BJ (cell line): Measurements from ENCODE around the gene RNLS. TPM values are rescaled to one million over a fixed set of nuclear protein-coding genes. Genes with fewer than 3 reads are reported as not detected.
"Not testable (repeated sequence)": the region's sequence is repeated elsewhere in the genome, so short reads cannot be mapped to it uniquely, and the experiment has no call there.

Experiments used
- CTCF ChIA-PET: fragments of 350-600 bp; formaldehyde crosslinking; extraction: SDS; loops from one replicate; lab custom pipeline; 2021; ENCODE audit warnings: antibody characterized with exemption, inconsistent platforms; lab: Yijun Ruan, JAX
- POLR2A ChIA-PET: fragments of 300-600 bp; sonication (Branson Sonifier 250); formaldehyde crosslinking; extraction: SDS; loops from one replicate; lab custom pipeline; 2021; ENCODE audit warnings: antibody characterized with exemption; lab: Charles Lee
- DNase-seq: peaks from one replicate; pipeline ENCODE4 v3.0.0-alpha.2; 2011; ENCODE audit warnings: low read depth
- H3K27me3 ChIP-seq: 2 replicates; pipeline ENCODE4 v1.6.0; 2011; ENCODE audit warnings: low read length; ENCODE audit not compliant: control insufficient read depth, insufficient read depth
- H3K36me3 ChIP-seq: 2 replicates; pipeline ENCODE4 v1.5.1; 2011; ENCODE audit warnings: low read length; ENCODE audit not compliant: control insufficient read depth, insufficient read depth
- H3K4me3 ChIP-seq: 2 replicates; pipeline ENCODE4 v1.5.1; 2011; ENCODE audit warnings: low read depth, mild to moderate bottlenecking, control low read depth, low read length
- CTCF ChIP-seq: IDR thresholded peaks from 2 replicates; pipeline ENCODE4 v1.5.1; 2011; ENCODE audit warnings: low read depth, mild to moderate bottlenecking, control low read depth, inconsistent platforms, low read length, moderate library complexity; ENCODE audit not compliant: insufficient read depth
- polyA plus RNA-seq: library from polyadenylated mRNA; depleted of rRNA; stranded (reverse); fragments of >200 nt; gene quantifications from 2 replicates; pipeline ENCODE4 v1.2.3, GENCODE V29; 2011

Gene RNLS
- polyA plus RNA-seq, 1 experiment, result 11.8 TPM

DNA sequence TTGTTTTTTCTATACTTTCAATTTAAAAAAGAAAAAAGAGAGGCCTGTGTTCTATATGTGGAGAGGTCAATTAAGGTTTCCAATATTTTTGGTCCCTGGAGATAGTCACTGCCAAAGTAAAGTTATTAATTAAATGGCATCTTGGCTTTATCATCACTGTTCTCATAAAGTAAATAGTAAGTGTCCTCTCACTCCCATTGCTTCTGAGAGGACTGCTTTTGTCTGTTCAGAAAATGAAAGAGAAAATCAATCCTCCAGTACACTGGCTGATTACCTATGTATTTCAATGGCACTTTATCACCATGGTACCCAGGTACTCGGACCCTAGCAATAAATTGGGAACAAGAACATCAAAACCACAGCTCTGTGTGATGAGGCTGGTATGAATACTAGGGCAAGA is 94.0 kb downstream of the RNLS start:
- DNase-seq, result no peak
- H3K4me3 ChIP-seq, result no peak overlapping the region
- H3K36me3 ChIP-seq, result no peaks in the 10 kb centered on the region
- no peaks in the 10 kb centered on the region for H3K27me3 ChIP-seq
- POLR2A ChIA-PET, result no interaction called here
- no peak for TF ChIP-seq CTCF
- CTCF ChIA-PET, result no interaction called here

DNA sequence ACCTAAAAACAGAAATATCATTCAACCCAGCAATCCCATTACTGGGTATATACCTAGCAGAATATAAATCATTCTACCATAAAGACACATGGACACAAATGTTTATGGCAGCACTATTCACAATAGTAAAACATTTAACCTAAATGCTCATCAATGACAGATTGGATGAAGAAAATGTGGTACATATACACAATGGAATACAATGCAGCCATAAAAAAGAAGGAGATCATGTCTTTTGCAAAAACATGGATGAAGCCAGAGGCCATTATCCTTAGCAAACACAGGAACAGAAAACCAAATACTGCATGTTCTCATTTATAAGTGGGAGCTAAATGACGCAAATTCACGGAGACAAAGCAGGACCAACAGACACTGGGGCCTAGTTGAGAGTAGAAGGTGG is 96.3 kb downstream of the RNLS start:
- DNase-seq, H3K4me3 ChIP-seq, H3K27me3 ChIP-seq, H3K36me3 ChIP-seq, CTCF ChIA-PET, POLR2A ChIA-PET: not testable (repeated sequence)

DNA sequence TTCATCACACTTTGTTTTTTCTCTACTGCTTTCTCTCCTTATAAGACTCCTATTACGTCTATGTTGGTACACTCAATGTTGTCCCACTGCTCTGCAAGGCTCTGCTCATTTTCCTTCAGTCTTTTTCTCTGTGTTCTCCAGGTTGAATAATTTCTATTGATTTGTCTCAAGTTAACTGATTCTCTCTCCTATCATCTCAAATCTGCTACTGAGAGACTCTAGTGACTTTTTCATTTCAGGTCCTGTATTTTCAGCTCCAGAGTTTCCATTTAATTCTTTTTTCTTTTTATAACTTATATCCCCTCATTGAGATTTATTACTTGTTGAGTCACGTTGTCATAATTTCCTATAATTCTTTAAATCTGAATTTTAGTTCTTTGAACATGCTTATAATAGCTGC is 100.9 kb downstream of the RNLS start:
- POLR2A ChIA-PET, result no interaction called here
- H3K4me3 ChIP-seq, result no peak overlapping the region
- H3K36me3 ChIP-seq, result no peaks in the 10 kb centered on the region
- no peak for TF ChIP-seq CTCF
- H3K27me3 ChIP-seq, result no peaks in the 10 kb centered on the region
- no peak for DNase-seq
- CTCF ChIA-PET, result interaction anchor here (1.0 kb wide), 1 partner anchor 18 kb away, joined by 3 read pairs; no protein-coding TSS in a partner anchor

DNA sequence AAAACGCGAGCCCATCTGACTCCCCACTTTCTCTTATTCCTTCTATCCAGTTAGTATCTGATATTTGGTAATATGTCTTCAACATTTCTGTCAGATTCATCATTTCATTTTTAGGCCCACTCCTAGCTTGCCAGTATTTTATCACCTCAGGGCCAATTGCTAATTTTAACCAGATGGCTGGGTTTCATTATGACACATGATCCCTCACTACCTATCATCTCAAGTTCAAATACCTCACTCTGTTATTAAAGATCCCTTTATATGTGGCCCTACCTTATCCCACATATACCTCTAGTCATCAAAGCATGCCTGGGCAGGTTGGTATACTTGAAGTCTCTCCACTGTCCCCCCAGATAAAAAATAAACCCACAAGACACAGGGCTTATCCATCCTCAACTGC is 104.9 kb downstream of the RNLS start:
- no peak overlapping the region for H3K4me3 ChIP-seq
- no peaks in the 10 kb centered on the region for H3K36me3 ChIP-seq
- TF ChIP-seq CTCF, result no peak
- CTCF ChIA-PET, result interaction anchor here (0.9 kb wide), 1 partner anchor 12 kb away, joined by 3 read pairs; no protein-coding TSS in a partner anchor
- DNase-seq, result no peak
- POLR2A ChIA-PET, result no interaction called here
- H3K27me3 ChIP-seq, result no peaks in the 10 kb centered on the region

DNA sequence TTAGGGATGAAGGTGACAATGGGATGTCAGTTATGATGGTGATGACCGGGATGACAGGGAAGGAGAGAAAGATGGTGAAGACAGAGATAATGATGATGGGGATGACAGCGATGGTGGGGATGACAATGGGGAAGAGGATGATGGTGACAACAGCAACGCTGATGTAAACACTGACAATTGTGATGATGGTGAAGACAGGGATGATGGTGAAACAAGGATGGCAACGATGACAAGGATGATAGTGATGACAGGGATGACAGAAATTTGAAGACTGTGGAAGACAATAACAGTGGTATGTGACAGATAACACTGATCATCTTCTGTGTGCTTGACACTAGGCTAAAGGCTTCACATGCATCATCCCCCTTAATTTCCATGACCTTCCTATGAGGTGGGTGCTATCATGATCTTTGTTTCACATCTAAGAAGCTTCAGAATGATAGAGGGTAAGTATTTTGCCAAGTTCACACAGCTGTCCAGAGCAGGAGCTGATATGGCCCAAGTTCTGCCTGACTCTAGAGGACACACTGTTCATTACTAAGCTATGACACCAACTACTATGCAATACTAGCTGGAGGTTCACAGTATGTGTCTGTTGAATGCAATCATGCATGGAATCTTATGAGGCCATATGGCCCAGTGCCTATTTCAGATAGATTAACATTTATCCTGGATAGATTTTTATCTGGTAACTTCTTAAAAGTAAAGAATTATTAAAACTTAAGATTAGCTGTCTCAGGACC is 105.6 kb downstream of the RNLS start:
- Histone ChIP-seq H3K27me3 (no peaks in the 10 kb centered on the region), H3K4me3 (no peak overlapping the region), H3K36me3 (no peaks in the 10 kb centered on the region)
- TF ChIP-seq CTCF, result no peak
- ChIA-PET CTCF (interaction anchor here (0.9 kb wide), 1 partner anchor 11 kb away, joined by 3 read pairs; no protein-coding TSS in a partner anchor), POLR2A (no interaction called here)
- DNase-seq, result no peak
